HG02840 (cell line): ENCODE data around the gene PLA2R1.
"Not testable (repeated sequence)": the region's sequence is repeated elsewhere in the genome, so short reads cannot be mapped to it uniquely, and the experiment has no call there.

Experiments
- ATAC-seq: cut with Tn5 transposase; IDR thresholded peaks from one replicate; pipeline ENCODE4 v1.9.1; 2021; ENCODE audit warnings: mild to moderate bottlenecking, moderate library complexity, moderate number of reproducible peaks; ENCODE audit not compliant: unreplicated experiment, low FRiP score

The PLA2R1 gene

GRCh38 chr2:159985656-159986055 is 76.8 kb downstream of the PLA2R1 start:
- no peak for ATAC-seq

- ATAC-seq = no peak
Observed at GRCh38 chr2:159984034-159984433, 78.4 kb downstream of the PLA2R1 start.

DNA sequence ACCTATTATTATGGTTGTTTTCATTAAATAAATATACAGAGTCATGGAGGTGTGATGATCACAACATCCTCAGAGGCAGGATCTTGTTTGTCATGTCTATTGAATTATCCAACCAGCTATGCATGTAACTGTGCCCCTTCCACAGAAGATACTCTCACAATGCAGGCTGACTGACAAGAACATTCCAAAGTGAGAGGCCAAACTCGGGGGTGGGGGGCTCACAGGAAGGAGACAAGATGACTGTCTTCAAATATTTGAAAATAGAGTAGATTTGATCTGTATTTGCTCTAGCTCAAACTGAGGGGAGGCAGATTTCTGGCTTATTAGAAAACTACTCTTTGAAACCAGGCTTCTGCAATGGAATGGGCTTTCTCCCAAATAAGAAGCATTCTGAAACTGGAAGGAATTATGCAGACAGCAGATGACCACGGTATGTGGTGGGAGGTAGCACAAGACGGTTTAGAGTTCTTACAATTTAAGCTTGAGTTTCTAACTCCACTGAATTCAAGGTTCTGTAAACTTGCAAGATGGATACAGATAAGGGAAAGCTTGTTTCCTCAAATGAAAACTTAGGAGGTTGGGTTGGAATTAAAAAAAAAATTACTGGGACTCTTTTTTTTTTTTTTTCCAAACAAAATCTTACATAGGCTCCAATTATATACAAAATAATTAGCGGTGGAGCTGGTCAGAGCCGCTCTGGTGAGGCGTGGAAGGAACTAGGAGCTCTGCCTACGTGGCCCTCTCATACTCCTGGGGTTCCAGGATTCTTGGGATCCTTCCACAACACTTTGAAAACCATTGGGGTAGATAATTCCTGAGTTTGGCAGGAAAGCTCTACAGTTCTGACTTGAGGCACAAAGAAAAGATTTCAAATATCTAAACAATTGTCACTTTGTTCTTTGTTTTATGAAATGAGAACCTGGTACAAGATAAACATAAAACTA is 79.3 kb downstream of the PLA2R1 start:
- ATAC-seq = no peak

- ATAC-seq = no peak
Observed at GRCh38 chr2:159982270-159982669, 80.1 kb downstream of the PLA2R1 start.

DNA sequence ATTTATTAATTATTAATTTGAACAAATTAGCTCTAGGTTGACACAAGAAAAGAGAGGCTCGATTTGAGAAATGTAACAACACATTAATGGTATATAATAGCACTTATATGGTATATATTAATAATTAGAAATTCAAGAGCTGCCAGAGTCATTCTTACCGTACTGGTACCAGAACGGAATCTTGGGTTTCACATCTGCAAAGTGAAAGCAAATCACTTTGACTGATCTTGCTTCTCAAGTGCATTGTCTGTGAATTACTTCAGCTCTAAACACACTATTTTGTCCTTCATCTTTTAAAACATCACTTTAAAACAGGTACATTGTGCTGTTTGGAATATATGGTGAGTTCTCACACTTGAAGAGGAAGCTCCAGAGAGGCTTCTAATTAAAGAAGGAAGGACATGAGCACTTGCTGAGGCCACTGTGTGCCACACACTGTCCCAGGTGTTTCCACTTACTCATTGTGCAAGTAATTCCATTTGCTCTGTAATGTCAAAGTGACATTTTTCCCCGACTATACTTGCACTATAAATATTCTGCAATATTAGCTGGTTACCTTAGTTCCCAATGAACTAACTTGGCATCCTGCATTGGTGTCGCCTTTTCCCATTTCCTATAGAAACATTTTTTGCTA is 85.8 kb downstream of the PLA2R1 start:
- no peak for ATAC-seq

DNA sequence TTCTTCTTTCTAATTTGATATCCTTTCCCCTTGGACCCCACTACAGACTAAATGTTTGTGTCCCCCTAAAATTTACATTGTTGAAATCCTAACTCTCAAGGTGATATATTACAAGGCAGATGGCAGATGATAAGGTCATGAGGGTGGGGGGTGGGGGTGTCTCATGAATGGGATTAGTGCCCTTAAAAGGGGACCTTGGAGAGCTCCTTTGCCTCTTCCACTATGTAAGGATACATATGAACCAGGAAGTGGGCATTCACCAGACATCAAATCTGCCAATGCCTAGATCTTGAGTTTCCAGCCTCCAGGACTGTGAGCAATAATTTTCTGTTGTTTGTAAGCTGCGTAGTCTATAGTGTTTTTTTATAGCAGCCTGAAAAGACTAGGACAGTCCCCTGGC is 89.1 kb downstream of the PLA2R1 start:
- ATAC-seq = no peak

DNA sequence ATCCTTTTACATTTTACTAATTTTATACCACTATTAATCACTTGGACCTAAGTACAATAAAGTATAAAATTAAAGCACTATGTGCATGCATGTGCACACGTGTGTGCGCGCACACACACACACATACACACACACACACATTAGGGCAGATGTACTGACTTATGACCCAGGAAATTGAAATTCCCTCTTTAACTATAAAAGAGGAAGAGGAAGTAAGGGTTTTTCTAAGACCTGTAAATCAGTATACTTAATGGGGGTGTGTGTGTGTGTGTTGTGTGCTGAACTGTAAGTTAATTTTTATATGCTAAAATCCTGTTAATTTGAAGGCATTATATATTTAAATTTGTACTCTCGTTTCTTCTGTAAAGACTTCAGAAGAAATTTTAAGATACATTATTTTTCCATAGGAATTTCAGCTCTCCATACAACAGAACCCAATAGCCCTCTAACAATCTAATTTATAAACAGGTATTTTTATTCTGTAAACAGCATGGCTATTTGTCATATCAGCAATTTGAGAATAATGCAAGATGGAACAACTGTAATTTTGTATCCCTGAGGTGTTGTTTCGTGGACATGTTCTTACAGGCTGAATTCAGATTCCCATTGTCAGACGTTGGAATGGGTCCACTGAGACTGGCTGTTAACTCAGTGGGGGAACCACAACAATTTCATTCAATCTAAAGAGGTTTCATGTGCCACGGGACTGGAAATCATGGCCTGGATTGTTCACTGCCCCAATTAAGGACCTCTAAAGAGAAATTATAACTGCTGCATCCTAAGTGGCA is 90.9 kb downstream of the PLA2R1 start:
- ATAC-seq = no peak

- not testable (repeated sequence) for ATAC-seq
Observed at GRCh38 chr2:159970548-159970947, 91.9 kb downstream of the PLA2R1 start.

GRCh38 chr2:159968279-159968900 is 94.0 kb downstream of the PLA2R1 start:
- ATAC-seq = no peak

- ATAC-seq = peak; percentile 76
Observed at GRCh38 chr2:159963700-159964099, 98.7 kb downstream of the PLA2R1 start.

- ATAC-seq = not testable (repeated sequence)
Observed at GRCh38 chr2:159962513-159962912, 99.9 kb downstream of the PLA2R1 start.

GRCh38 chr2:159961451-159961850 is 101.0 kb downstream of the PLA2R1 start:
- no peak for ATAC-seq

GRCh38 chr2:159961037-159961436 is 101.4 kb downstream of the PLA2R1 start:
- no peak for ATAC-seq

- no peak for ATAC-seq
Observed at GRCh38 chr2:159960414-159960813, 102.0 kb downstream of the PLA2R1 start.

DNA sequence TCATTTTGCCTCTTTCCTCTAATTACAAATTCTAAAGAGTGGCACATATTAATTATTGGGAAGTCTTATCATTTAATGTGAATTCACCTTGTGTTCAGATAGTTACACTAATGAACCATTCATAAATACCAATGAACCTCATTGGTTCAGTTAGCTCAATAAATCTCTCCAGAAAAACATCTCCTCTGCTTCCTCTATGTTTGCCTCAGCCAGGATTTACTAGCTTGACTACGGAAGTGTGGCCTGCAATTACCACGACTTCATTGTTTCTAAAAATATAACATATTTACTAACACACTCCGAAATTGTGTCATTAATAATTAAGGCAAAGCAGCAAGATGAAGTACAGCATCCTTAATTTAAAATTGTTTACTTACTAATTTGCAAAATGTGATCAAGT is 103.3 kb downstream of the PLA2R1 start:
- ATAC-seq = no peak

DNA sequence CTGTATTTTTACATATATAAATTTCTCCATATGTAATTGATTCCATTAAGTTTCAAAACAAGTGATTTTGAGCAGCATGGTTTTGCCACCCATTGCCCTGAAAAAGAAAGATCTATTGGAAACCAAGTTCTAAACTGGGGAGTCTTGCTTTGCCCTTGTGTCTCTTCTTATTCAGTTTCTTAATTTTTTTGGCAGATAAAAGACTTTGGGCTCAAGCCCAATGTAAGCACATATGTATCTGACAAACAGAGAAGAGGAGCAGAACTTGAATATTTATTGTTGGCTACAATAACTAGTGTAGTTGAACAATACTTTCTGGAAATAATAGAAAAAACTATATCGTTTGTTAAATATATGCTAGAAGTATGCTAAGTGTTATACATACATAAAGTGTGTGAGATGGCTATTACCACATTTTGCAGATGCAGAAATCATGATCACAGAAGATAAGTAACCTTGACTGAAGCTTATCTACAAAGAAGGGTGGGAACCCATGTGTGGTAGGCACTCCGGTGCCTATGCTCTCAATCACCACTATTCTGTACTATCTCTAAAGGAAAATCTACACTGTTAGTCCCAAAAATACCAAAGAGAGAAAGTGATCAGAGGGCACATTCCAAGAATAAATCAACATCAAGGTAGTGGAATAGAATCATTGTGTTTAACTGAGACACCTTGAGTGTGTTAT is 109.1 kb downstream of the PLA2R1 start:
- no peak for ATAC-seq

- no peak for ATAC-seq
Observed at GRCh38 chr2:159946326-159946999, 116.0 kb downstream of the PLA2R1 start.

DNA sequence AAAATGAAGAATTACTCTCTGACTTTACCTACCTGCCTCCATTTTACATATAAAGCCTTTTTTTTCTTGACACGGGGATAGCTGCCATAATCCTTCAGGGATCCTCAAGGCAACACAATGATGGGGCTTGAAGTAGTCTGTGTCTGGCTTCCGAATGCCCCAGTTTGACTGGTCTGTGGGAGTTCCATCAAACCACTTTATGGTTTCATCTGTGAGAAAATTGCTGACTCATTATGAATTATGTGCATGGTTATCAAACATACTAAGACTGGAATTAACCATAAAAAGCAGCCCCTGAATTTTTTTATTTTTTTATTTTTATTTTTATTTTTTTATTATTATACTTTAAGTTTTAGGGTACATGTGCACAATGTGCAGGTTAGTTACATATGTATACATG is 117.5 kb downstream of the PLA2R1 start:
- no peak for ATAC-seq

DNA sequence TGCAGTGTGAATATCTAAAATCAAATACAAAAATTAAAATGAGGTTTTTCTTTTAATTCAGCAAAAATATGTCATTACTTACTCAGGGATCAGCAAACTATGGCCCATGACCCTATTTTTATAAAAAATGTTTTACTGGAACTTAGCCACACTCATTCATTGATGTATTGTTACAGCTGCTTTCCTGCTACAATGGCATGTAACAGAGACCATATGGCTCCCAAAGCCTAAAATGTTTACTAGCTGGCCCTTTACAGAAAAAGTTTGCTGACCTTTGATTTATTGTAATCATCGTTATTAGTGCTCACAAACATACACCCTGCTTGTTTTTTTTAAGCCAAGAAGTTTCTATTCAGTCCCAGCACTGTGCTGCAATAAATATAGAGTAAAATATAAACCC is 120.3 kb downstream of the PLA2R1 start:
- ATAC-seq = no peak
